Ovary (tissue), 3 donors: ENCODE data around the gene LENEP.
A peak's percentile ranks its signal among the peaks of the same experiment; 100 is the strongest.

Experiments used
- CTCF ChIP-seq, 3 donors: fragments of 450-650 bp in 2 of 3; fragments of 200-600 bp in 1 of 3; IDR thresholded peaks; one replicate each; pipeline versions ENCODE4 v1.5.1 to v1.8.0; 2016 to 2022; ENCODE audit warnings: antibody characterized with exemption in 3 of 3, mild to moderate bottlenecking in 1 of 3
- EP300 ChIP-seq: sonication (generic); formaldehyde crosslinking; IDR thresholded peaks from one replicate; pipeline ENCODE4 v1.6.1; 2017; ENCODE audit warnings: antibody characterized with exemption
- POLR2A ChIP-seq: fragments of 450-650 bp; IDR thresholded peaks from one replicate; pipeline ENCODE4 v1.6.1; 2017; ENCODE audit warnings: antibody characterized with exemption, mild to moderate bottlenecking, moderate library complexity
- donor health status: DM: no; HTN: no; CAD: no.

- TF ChIP-seq CTCF (IDR thresholded peaks at IDR 0.05) = peak in 2 of 3 donors; percentile 32 to 74
- no peak for TF ChIP-seq EP300
- TF ChIP-seq POLR2A = peak; percentile 94
Observed at GRCh38 chr1:155000726-155001424, 7.5 kb downstream of the LENEP start.
